ENCODE results near the gene LRRC8D.

DNA sequence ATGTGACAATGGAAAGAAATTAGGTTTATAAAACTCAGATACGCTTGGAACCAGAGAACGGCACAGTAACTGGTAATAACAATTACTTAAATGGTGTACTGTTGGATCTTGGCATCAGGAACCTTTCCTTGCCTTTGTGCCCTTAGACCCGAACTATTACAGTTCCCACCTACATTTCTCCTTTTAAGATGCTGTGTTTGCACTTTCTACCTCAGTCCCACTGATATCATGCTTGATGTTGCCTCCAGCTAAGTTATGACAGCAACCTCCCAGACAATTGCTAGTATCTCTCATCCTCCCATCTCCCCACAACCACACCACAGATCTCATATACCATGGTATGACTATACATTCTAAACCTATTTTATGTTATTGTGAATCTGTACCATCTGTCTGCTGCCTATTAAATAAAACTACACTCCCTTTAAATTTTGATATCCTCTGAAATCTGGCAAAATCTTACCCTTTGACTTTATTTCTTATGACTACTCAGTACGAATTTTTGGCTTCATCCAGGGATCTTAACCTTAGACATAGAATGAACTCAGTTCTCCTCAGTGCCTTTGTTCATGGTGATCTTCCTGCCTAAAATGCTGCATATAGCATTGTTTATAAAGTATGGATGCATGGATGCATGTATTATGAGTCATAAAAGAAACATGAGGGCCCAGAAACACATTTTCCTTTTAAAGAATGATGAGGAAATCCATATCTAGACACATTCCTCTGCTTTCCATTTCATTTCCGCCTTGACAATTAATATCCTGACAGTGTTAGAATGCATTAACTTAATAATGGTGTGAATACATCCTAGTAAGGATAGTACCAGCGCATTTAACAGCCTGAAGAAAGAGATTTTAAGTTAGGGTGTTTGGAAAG lies 64.1 kb downstream of the LRRC8D start:
- TF ChIP-seq, protein P1, sequence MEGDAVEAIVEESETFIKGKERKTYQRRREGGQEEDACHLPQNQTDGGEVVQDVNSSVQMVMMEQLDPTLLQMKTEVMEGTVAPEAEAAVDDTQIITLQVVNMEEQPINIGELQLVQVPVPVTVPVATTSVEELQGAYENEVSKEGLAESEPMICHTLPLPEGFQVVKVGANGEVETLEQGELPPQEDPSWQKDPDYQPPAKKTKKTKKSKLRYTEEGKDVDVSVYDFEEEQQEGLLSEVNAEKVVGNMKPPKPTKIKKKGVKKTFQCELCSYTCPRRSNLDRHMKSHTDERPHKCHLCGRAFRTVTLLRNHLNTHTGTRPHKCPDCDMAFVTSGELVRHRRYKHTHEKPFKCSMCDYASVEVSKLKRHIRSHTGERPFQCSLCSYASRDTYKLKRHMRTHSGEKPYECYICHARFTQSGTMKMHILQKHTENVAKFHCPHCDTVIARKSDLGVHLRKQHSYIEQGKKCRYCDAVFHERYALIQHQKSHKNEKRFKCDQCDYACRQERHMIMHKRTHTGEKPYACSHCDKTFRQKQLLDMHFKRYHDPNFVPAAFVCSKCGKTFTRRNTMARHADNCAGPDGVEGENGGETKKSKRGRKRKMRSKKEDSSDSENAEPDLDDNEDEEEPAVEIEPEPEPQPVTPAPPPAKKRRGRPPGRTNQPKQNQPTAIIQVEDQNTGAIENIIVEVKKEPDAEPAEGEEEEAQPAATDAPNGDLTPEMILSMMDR (IDR thresholded peaks at IDR 0.05): no peak
- no peak for TF ChIP-seq POLR2AphosphoS5 (IDR thresholded peaks at IDR 0.05; ENCODE audit: low read depth, low read length)

Measured in Panc1 (cell line).